Body of pancreas (tissue), 4 donors: ENCODE measurements around the gene EHBP1.

ENCODE experiments used
- CTCF ChIP-seq, 7 experiments: fragments of 450-650 bp in 4 of 7; fragments of 200-600 bp in 3 of 7; sonication (generic) in 3 of 7; IDR thresholded peaks; one replicate each; pipeline ENCODE4 v1.5.1; 2016 to 2019; ENCODE audit warnings: antibody characterized with exemption in 7 of 7
- POLR2A ChIP-seq, 3 donors: fragments of 450-650 bp; IDR thresholded peaks; one replicate each; pipeline ENCODE4 v1.6.1; 2016; ENCODE audit warnings: antibody characterized with exemption in 3 of 3, mild to moderate bottlenecking in 2 of 3

GRCh38 chr2:62704654-62705006 is 883 bp upstream of the EHBP1 start:
- TF ChIP-seq CTCF (IDR thresholded peaks at IDR 0.05): no peak
- no peak for TF ChIP-seq POLR2A (IDR thresholded peaks at IDR 0.05)
